Adrenal gland (tissue), 12 donors: ENCODE measurements around the gene DPH1. TPM values are rescaled to one million over a fixed set of nuclear protein-coding genes. Genes with fewer than 3 reads are reported as not detected.

Source experiments
- DNase-seq, 7 donors: peaks; one replicate each; pipeline ENCODE4 v3.0.0-alpha.2; 2019 to 2020
- H3K27ac ChIP-seq, 5 donors: fragments of 200-600 bp; sonication (generic) in 4 of 5; 1 replicate in 3 of 5; 2 replicates in 2 of 5; pipeline versions ENCODE4 v1.5.1 to v1.8.0; 2016 to 2020; ENCODE audit warnings: mild to moderate bottlenecking in 1 of 5
- H3K27me3 ChIP-seq: fragments of 200-600 bp; 2 replicates; pipeline ENCODE4 v1.8.0; 2021
- H3K36me3 ChIP-seq, 2 donors: fragments of 200-600 bp; replicated peaks in 1 of 2; 1 replicate in 1 of 2; 2 replicates in 1 of 2; pipeline versions ENCODE4 v1.5.1 to v1.8.0; 2018 to 2022
- H3K4me1 ChIP-seq, 2 donors: fragments of 200-600 bp; replicated peaks in 1 of 2; 1 replicate in 1 of 2; 2 replicates in 1 of 2; pipeline versions ENCODE4 v1.5.1 to v1.8.0; 2018 to 2021
- H3K4me3 ChIP-seq, 4 donors: fragments of 200-600 bp; sonication (generic) in 3 of 4; one replicate each; pipeline ENCODE4 v1.5.1; 2016 to 2018
- H3K9me3 ChIP-seq, 3 donors: fragments of 200-600 bp; sonication (generic) in 1 of 3; replicated peaks in 1 of 3; 1 replicate in 2 of 3; 2 replicates in 1 of 3; pipeline versions ENCODE4 v1.5.1 to v1.8.0; 2016 to 2021
- POLR2A ChIP-seq, 2 donors: fragments of 450-650 bp; IDR thresholded peaks; one replicate each; pipeline ENCODE4 v1.6.1; 2017; ENCODE audit warnings: antibody characterized with exemption in 2 of 2, mild to moderate bottlenecking in 2 of 2, moderate library complexity in 1 of 2
- WGBS, 4 donors: extraction: QIAGEN DNeasy Blood & Tissue Kit in 2 of 4; methylation state at CpG; one replicate each; pipeline versions ENCODE4 v1.1.5 to v1.1.7; 2013 to 2017; 5-methylcytosine and 5-hydroxymethylcytosine counted together
- intact Hi-C, 2 donors: fragments of 100-400 bp; cut with DNase I; formaldehyde crosslinking; loops; one replicate each; pipeline versions ENCODE4 v1.14.1 to v1.15.0; 2022 to 2023
- polyA plus RNA-seq, 3 donors: library from polyadenylated mRNA; stranded (reverse); fragments of 200-250 nt in 2 of 3; fragments of 350-450 nt in 1 of 3; fragmentation: Illumina TruSeq in 1 of 3; extraction: RNeasy Lipid Tissue Mini Kit (QIAGEN cat#74804) in 1 of 3; gene quantifications; one replicate each; pipeline ENCODE4 v1.2.3, GENCODE V29; 2013 to 2014
- total RNA-seq, 9 donors: library from RNA; depleted of rRNA in 4 of 9; stranded (reverse); fragments of >200 nt in 4 of 9; fragments of 120-200 nt in 1 of 9; fragmentation: NEBNext Ultra II Directional in 1 of 9; extraction: Animal tissue kit (Norgen Biotek cat#: 25700) in 1 of 9; gene quantifications; one replicate each; pipeline versions ENCODE4 v1.1.0 to v1.2.4, GENCODE V29; 2013 to 2023
- TF ChIP-seq, protein P1 (sequence below), 6 experiments: fragments of 450-650 bp in 4 of 6; fragments of 200-600 bp in 2 of 6; sonication (generic) in 1 of 6; IDR thresholded peaks; 1 replicate in 5 of 6; 2 replicates in 1 of 6; pipeline versions ENCODE4 v1.5.1 to v1.8.0; 2016 to 2021; ENCODE audit warnings: antibody characterized with exemption in 6 of 6, mild to moderate bottlenecking in 2 of 6, moderate library complexity in 1 of 6
- donor health status: healthy with polysubstance abuse.
- donor health status: Bipolar disorder and iron deficiency.
- donor health status: DM: yes; HTN: yes; CAD: no.
- donor health status: DM: no; HTN: no; CAD: no.
- donor health status: DM: no; HTN: no; CAD: no.
- donor health status: DM: yes; HTN: yes; CAD: no.

The DPH1 gene
- total and polyA plus RNA-seq, 12 donors: 29.3 to 100 (median 57.7) TPM

DNA sequence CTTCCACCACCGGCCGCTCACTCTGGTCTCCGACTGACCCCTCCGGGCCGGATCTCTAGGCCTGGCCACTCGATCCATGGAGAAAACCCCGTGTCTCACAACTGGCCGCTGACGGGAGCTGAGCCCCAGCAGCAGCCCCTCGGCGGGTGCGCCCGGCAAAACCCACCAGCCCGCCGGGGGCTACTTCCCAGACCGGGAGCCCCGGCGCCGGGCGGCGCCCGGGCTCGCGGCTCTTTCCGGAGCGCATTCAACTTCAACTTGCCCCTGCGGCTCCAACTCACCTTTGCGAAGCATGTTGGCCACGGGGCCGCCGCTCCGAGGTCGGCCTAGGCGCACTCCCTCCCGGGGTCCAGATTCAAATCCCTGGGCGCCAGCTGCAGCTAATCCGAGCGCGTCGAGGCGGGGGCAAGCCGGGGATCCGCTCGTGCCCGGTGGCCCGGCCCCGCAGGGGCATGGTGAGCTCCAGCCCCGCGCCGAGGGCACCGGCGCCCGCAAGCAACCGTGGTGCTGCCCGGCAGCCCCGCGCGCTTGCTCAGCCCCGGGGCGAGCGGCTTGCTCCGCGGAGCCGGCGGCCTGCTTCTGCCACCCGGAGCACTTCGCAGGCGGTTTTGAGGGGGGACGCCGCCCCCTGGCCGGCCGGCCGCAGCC is 5.3 kb upstream of the DPH1 start:
- no peak for DNase-seq
- Histone ChIP-seq H3K27ac (peak overlapping the region in 2 of 5 donors; percentile 2 to 72), H3K36me3 (no peaks in the 10 kb centered on the region), H3K9me3 (no peaks in the 10 kb centered on the region), H3K27me3 (no peaks in the 10 kb centered on the region), H3K4me3 (peak overlapping the region in 2 of 4 donors; percentile 55 to 85), H3K4me1 (peaks cover 6 to 43% of the 10 kb centered on the region in 2 donors)
- TF ChIP-seq POLR2A (IDR thresholded peaks at IDR 0.05): no peak
- TF ChIP-seq, protein P1, sequence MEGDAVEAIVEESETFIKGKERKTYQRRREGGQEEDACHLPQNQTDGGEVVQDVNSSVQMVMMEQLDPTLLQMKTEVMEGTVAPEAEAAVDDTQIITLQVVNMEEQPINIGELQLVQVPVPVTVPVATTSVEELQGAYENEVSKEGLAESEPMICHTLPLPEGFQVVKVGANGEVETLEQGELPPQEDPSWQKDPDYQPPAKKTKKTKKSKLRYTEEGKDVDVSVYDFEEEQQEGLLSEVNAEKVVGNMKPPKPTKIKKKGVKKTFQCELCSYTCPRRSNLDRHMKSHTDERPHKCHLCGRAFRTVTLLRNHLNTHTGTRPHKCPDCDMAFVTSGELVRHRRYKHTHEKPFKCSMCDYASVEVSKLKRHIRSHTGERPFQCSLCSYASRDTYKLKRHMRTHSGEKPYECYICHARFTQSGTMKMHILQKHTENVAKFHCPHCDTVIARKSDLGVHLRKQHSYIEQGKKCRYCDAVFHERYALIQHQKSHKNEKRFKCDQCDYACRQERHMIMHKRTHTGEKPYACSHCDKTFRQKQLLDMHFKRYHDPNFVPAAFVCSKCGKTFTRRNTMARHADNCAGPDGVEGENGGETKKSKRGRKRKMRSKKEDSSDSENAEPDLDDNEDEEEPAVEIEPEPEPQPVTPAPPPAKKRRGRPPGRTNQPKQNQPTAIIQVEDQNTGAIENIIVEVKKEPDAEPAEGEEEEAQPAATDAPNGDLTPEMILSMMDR (IDR thresholded peaks at IDR 0.05): no peak
- intact Hi-C loops: loop anchor here in 1 of 2 donors (5.0 kb wide), 1 partner anchor 117 kb away; no protein-coding TSS in a partner anchor
- WGBS, 4 donors: 0 to 1% (median 0%) methylated on average over 2 to 73 of the region's 73 CpGs

DNA sequence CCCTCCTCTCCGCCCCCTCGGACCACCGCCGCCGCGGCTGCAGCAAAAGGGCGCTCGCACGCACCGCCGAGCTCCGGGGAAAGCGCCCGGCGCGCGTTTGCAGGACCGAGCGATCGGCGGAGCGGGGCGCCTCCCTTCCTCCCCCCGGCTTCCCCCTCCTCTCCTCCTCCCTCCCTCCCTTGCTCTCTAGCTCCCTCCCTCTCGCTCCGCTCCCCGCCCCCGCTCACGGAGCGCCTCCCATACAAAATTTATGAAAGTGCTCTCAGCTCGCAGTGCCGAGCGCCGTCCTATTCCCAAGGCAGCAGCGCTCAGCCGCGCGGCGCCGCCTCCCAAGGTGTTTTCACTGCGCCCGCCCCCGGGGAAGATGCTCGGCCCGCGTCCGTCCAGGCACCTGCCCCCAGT is 4.7 kb upstream of the DPH1 start, which contains the start of gene RTN4RL1:
Gene RTN4RL1, minus strand, starts transcription at position 115 of the 402 bp plus-strand sequence. CDS start 469 bp downstream, outside the sequence.
- WGBS, 4 donors: 0 to 1% (median 0%) methylated on average over 8 to 47 of the region's 47 CpGs
- intact Hi-C loops: loop anchor here in 1 of 2 donors (5.0 kb wide), 1 partner anchor 118 kb away; no protein-coding TSS in a partner anchor
- Histone ChIP-seq H3K27me3 (no peaks in the 10 kb centered on the region), H3K27ac (peak within 1 kb of the TSS in 3 of 5 donors; percentile 66 to 83 (median 72)), H3K4me1 (peaks cover 6 to 44% of the 10 kb centered on the region in 2 donors), H3K9me3 (no peaks in the 10 kb centered on the region), H3K36me3 (no peaks in the 10 kb centered on the region), H3K4me3 (peak within 1 kb of the TSS in 2 of 4 donors; percentile 55 to 85)
- peak; percentile 82 to 91 (median 87) for DNase-seq
- TF ChIP-seq, protein P1 (IDR thresholded peaks at IDR 0.05): no peak
- TF ChIP-seq POLR2A (IDR thresholded peaks at IDR 0.05): peak in 1 of 2 donors; percentile 57

DNA sequence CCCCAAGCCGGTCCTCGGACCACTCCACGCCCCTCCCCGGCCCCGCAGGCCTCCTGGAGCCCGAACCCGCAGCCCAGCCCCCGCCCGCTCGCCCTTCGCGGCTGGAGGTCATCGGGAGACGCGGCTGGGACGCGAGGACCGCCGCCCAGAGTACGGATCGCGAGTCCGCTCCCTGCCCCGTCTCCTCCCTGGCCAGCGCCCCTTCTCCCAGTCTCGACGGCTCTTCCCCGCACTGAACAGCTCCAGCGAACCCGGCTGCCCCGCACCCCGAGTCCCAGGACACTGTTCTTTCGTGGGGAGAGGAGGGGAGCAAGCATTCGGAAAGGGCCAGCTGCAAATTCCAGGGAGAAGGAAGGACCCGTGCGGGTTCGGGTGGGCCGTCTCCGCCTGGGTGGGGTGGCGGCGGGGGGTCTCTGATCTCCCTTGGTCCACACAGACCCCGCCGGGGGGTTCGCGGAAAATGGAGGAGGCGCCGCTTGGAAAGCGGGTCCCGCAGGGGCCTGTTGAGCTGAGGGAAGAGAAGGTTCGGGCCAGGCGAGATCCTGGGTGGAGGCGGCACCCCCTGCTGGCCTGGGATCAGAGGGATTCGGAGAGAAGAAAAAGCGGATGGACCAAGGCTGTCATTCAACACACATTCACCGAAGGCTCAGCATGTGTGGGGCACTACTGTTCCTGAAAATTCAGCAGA is 4.2 kb upstream of the DPH1 start:
- Histone ChIP-seq H3K9me3 (no peaks in the 10 kb centered on the region), H3K36me3 (no peaks in the 10 kb centered on the region), H3K4me1 (peaks cover 9 to 44% of the 10 kb centered on the region in 2 donors), H3K4me3 (peak overlapping the region in 2 of 4 donors; percentile 55 to 85), H3K27me3 (no peaks in the 10 kb centered on the region), H3K27ac (peak overlapping the region in 3 of 5 donors; percentile 66 to 83 (median 72))
- WGBS, 4 donors: 1 to 6% (median 2%) methylated on average over 13 to 55 of the region's 55 CpGs
- TF ChIP-seq, protein P1 (IDR thresholded peaks at IDR 0.05): peak; percentile 45 to 87 (median 78)
- TF ChIP-seq POLR2A (IDR thresholded peaks at IDR 0.05): no peak
- DNase-seq: peak; percentile 80 to 92 (median 85)
- intact Hi-C loops: loop anchor here in 1 of 2 donors (5.0 kb wide), 1 partner anchor 118 kb away; no protein-coding TSS in a partner anchor
